K562 treated with DMSO at 1 percent for 48 hours (cell line): ENCODE results near the gene ACSL3. TPM values are rescaled to one million over a fixed set of nuclear protein-coding genes. Genes with fewer than 3 reads are reported as not detected.

ENCODE experiments used
- total RNA-seq: library from RNA; unstranded; fragments of 300-600 nt; gene quantifications from 2 replicates; pipeline ENCODE4 v1.2.3, GENCODE V29; 2022; ENCODE audit warnings: low replicate concordance; ENCODE audit errors: extremely low read depth

The ACSL3 gene
- not detected in 2 replicates for total RNA-seq

GRCh38 chr2:222860740-222861410 is at the start of gene ACSL3:
Gene ACSL3 (plus strand): TSS chr2:222861036. CDS start chr2:222908773, 47,737 bp downstream.

Other genes starting within 250 kb of the ACSL3 start
- not detected in 2 replicates for gene FARSB, start 204.9 kb upstream of the ACSL3 start, total RNA-seq
- gene MOGAT1, start 189.4 kb upstream of the ACSL3 start, total RNA-seq, result not detected in 2 replicates
- not detected in 2 replicates for gene KCNE4, start 191.2 kb downstream of the ACSL3 start, total RNA-seq